HG02981 (cell line): ENCODE measurements around the gene ARID5B.
"Not testable (repeated sequence)": the region's sequence is repeated elsewhere in the genome, so short reads cannot be mapped to it uniquely, and the experiment has no call there.

ENCODE experiments used
- ATAC-seq: cut with Tn5 transposase; IDR thresholded peaks from one replicate; pipeline ENCODE4 v1.9.1; 2021; ENCODE audit warnings: mild to moderate bottlenecking, moderate library complexity; ENCODE audit not compliant: unreplicated experiment

ARID5B gene

DNA sequence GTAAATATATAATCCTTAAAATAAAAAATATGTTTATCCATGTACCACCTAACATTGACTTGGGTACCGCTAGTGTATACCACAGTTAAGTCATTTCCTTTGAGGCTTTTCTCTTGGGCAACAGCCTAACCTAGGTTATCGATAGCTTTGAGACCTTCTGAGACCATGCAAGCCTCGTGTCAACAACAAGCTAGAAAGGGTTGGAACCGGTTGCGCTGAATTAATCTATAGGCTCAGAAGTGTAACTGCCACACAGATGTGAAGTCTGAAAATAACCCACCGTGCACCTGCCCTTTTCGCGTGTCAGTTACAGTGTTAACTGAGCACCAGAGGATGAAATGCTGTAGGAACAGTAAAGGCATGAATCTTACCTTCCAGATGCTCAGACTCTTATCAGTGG lies 59.8 kb downstream of the ARID5B start:
- ATAC-seq: peak; percentile 50

- ATAC-seq: no peak
Observed at GRCh38 chr10:61962971-61963370, 61.5 kb downstream of the ARID5B start.

GRCh38 chr10:61963669-61964058 lies 62.2 kb downstream of the ARID5B start:
- no peak for ATAC-seq

DNA sequence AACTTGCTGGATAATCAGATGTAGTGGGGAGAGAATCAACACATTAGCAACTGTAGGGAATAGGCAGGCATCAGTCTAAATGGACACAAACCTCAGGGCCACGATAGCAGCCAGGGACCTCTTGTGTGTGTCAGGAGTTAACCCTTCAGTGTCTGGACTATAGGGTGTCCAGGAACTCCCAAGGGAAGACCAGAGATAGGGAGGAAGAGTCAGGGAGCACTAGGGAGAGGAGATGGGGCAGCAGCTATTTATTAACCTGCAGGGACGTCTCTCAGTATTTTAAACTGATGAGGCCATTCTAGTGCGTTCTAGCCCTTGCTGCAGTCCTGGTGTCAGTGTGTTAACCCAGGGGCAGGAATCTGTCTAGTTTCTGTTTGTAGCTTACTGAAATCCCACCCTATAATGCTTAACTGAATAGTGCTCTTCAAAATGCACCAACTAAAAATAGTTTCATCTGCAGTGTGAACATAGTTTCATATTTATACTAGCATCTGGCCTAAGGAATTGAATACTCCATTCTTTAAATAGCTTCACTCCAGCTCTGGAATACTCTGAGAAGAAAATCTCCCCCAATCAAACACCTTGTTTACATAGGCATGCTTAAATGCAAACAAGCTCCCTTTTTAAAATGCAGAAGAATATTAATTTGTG lies 62.7 kb downstream of the ARID5B start:
- ATAC-seq: no peak

DNA sequence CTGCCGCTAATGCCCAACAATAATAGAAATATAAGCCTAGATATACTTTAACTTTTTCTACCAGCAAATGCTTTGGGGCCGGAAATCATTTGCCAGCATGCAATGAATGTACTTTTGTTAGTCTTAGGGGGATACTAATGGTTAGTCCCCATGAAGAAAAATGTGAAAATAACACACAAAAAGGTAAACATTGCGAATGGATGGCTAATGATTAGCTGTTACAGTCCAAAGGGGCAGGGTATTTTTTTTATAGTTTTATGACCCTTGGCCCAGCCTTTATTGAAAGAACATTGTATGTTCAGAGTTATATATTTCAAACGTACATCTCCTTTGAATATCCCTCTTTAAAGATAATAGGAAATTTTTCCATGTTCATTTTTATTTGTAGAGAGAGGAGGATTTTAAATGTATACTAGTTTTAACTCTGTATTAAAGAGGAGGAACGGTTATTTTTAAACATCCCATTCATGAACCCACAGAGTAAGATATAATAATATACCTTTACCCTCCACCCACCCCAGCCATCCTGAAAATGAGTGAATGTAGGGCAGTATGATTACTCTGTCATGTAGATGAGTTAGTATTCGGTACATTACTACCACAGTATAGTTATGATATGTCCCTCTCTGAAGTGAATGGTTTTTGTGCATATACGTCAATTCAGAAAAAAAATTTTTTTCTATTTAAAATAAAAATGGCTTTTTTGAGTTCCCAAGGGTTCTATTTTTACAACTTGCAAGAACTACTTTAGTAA lies 63.6 kb downstream of the ARID5B start:
- ATAC-seq: no peak

- ATAC-seq: no peak
Observed at GRCh38 chr10:61965703-61966395, 64.3 kb downstream of the ARID5B start.

- no peak for ATAC-seq
Observed at GRCh38 chr10:61967298-61967697, 65.8 kb downstream of the ARID5B start.

- no peak for ATAC-seq
Observed at GRCh38 chr10:61970182-61971002, 68.9 kb downstream of the ARID5B start.

DNA sequence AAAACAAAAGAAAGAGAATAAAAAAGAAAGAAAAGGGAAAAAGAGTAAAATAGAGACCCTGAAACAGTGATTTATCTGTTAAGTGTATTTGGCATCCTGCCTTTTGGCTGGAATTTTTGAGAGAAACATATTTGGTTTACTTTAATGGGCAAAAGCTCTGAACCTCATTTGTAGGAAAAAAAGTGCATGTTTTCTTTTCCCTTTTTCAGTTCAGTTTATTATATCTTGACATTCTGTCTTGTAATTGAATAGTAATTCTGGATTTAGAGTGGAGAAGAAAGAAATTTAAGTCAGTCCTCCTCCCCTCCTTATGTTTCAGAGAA lies 69.5 kb downstream of the ARID5B start:
- no peak for ATAC-seq

DNA sequence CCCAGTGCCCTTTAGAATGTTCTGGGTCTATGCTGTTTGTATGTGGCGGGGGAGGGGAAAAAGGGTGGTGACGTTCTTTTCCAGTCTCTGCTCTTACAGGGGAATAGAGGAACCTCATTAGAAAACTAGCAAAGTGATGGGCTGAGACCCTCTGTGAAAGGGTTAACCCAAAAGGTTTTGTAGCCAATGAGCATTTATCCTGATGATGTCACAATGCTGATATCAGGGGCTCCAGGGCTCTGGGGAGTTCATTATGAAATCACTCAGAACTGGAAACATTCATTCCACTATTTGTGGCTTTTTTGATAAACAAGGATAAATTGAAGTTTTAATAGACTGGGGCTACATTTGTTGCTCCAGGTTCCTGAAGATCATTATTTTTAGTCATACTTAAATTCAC lies 71.7 kb downstream of the ARID5B start:
- ATAC-seq: no peak

GRCh38 chr10:61973906-61974305 lies 72.4 kb downstream of the ARID5B start:
- ATAC-seq: no peak

DNA sequence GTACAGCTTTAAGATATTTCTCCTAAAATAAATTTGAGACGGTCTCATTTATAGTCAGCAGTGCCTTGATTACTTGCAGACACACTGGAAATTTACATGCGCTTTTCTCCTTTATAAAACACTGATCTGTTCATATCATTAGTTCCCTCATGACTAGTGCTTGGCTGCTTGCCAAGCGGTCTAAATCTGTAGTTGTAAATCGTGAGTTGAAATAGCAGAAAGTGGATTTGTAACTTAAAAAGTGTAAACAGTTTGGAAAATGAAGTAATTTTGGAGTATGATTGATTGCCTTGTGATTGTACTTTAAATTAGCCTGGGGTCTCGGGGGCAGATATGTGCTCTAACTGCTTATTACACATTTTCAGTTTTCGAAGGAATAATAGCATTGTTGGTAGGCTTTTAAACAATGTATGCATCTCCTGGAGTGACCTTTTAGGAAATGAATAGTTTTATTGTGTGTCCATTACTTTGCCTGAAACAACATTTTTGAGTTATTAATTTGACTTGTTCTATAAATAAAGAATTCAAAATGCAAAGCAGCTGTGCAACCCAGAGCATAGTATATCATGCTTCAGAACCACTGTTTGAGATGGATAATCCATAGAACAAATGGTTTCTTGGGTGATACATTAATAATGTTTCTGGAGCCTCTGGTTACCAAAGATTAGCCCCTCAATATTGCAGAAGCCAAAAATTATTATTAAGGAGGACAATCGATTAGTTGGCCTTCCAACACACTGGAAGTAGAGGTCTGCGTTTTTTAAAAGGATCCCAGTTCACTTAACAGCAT lies 73.3 kb downstream of the ARID5B start:
- peak; percentile 16 for ATAC-seq

DNA sequence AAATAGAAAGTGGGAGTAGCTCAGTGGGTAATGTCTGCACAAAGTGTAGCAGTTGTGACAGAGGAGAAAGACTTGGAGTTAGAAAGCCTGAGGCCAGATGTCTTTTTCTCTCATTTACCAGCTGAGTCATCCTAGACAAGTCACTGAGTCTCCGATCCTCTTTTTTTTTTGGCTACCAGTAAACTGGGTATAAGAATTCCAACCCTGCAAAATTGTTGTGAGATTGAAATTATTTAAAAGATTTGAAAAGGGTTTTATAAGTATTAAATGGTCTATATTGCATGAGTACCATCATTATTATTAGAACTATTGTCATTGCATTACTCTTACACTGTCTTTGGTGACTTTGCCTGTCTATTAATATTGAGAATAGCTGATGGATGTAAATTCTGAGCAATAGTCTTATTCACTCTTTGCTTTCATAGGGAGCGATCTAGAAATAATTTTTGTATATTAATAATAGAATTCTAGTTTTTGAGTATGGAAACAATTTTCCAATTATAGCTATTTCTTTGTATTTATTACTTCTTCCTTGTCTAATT lies 74.0 kb downstream of the ARID5B start:
- ATAC-seq: peak; percentile 85

- ATAC-seq: not testable (repeated sequence)
Observed at GRCh38 chr10:61976951-61977721, 75.6 kb downstream of the ARID5B start.

DNA sequence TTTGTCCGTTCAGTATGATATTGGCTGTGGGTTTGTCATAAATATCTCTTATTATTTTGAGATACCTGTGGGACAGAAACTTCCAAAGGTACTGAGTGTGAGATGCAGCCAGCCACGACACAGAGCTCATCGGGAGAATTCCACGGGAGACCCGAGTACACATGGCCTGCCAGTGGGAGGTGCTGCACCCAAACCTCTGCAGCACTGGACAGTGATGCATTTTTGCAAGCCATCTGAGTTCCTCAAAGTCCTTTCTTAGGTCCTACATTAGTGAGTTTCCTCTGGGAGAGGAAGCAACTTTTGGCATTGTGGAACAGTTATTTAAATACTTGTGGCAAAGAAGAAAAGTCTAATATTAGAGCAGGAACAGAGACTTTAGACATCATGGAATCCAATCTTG lies 77.5 kb downstream of the ARID5B start:
- ATAC-seq: no peak

DNA sequence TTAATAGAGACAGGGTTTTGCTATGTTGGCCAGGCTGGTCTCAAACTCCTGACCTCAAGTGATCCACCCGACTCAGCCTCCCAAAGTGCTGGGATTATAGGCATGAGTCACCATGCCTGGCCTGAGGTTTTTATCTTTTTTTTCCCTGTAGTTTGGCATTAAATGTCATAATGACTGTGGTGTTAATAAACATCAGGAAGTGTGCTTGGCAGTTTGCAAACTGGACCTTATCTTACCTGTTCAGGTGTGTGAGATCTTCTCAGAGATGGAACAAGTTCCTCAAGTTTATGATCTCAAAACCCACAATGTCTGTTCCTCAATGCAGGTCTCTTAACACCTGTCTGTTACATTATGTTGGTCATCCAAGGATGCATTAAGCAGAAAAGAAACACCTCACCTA lies 80.0 kb downstream of the ARID5B start:
- ATAC-seq: no peak

DNA sequence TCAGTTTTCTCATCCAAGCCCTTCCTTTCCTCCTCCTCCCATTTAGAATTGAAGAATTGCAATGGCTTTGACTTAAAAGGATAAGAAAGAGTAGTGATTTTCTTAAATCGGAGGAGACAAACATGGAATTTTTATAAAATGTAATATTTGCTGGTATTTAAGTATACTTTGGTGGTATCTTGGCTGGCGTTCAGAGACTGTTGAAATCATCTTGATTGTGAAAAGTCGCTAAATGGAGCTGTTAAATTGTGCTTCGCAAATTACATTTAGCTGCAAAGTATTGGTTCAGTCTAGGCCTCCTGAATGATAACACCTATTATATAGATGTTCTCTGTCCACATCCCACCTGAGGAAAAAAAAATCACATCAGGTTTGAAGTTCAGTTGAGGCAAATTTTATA lies 81.8 kb downstream of the ARID5B start:
- no peak for ATAC-seq

DNA sequence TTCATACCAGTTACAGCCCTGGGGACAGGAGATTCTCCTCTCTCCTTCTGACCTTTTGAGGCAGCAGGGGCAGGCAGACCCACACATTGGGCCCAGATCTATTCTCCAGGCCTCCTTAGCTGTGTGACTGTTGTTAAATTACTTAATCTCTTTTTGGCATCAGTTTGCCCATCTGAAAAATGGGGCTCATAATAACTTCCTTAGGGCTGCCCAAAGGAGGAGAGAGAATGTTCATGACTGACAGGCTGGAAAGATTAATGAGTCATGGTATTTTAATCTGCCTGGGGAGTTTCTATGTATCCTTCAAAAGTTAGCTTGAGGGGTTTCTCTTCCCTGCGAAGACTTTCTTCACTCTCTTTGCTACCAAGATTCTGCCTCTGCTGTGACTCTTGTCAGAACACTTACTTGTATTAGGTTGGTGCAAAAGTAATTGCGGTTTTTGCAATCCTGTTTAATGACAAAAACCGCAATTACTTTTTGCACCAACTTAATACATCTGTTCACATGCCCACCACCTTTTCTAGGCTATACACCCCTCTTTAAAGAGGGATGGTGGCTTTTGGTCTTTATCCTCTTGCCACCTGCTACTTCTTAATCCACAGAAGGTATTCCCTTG lies 83.4 kb downstream of the ARID5B start:
- no peak for ATAC-seq

GRCh38 chr10:61985715-61986114 lies 84.2 kb downstream of the ARID5B start:
- ATAC-seq: no peak
